ENCODE data around the gene NOTCH1. TPM values are rescaled to one million over a fixed set of nuclear protein-coding genes. Genes with fewer than 3 reads are reported as not detected.
A peak's percentile ranks its signal among the peaks of the same experiment; 100 is the strongest.

The NOTCH1 gene
- total and polyA plus RNA-seq, 2 of the 8 experiments (the other 6 are each of a cell fraction or from before 2014, with no cell fraction given) = 6.9 to 55.6 TPM

GRCh38 chr9:136589766-136590763 is 44.2 kb upstream of the NOTCH1 start:
- H2BK20ac ChIP-seq (ENCODE audit: low read length) = peak overlapping the region; percentile 90; the same call in 1 of the 2 replicates
- H3K4ac ChIP-seq (replicated peaks; ENCODE audit: insufficient read length, low read depth, low read length) = peak overlapping the region; percentile 93
- CTCF ChIA-PET (ENCODE audit: partially characterized antibody) = interaction anchor here (1.1 to 1.3 kb wide), 2 partner anchors 37 to 82 kb away, joined by 3 to 4 read pairs; no protein-coding TSS in a partner anchor
- H3K18ac ChIP-seq (ENCODE audit: extremely low read depth, low read length) = peak overlapping the region; percentile 19; the same call in 1 of the 2 replicates
- no peak overlapping the region for H2AFZ ChIP-seq (ENCODE audit: low read length)
- H4K91ac ChIP-seq (replicated peaks; ENCODE audit: insufficient read length, low read length) = peak overlapping the region; percentile 88
- FAIRE-seq = no peak
- H3K27me3 ChIP-seq (replicated peaks in 1 of 4; ENCODE audit: control insufficient read depth in 3 of 4, extremely low read depth in 1 of 4, insufficient read depth in 3 of 4, low read length in 3 of 4) = no peaks in the 10 kb centered on the region
- no peak overlapping the region for H3K4me3 ChIP-seq (ENCODE audit: extremely low read depth in 1 of 4, insufficient read depth in 2 of 4, low read depth in 3 of 4, low read length in 4 of 4)
- POLR2A ChIA-PET (ENCODE audit: partially characterized antibody) = interaction anchor here (0.7 to 3.3 kb wide), 2 partner anchors 17 to 22 kb away, joined by 3 to 28 read pairs; no protein-coding TSS in a partner anchor
- no peak overlapping the region for H3K27ac ChIP-seq (ENCODE audit: low read depth, low read length)
- peaks cover 3 to 44% (median 31%) of the 10 kb centered on the region in 4 experiments for H3K4me1 ChIP-seq (replicated peaks in 1 of 4; ENCODE audit: control insufficient read depth in 3 of 4, insufficient read depth in 4 of 4, low read length in 3 of 4)
- no peak for DNase-seq (ENCODE audit: low read depth in 1 of 2, low spot score in 2 of 2)
- WGBS, 2 experiments (ENCODE audit: extremely low coverage in 1 of 2, insufficient coverage in 1 of 2, insufficient read length in 1 of 2, insufficient replicate concordance in 2 of 2, low coverage in 1 of 2, low lambda C conversion rate in 2 of 2, missing lambda C conversion rate in 1 of 2) = 90% methylated on average over 26 of the region's 29 CpGs; no CpG with 5 or more reads in 1 of the 2 experiments
- no peak overlapping the region for H3K23ac ChIP-seq (ENCODE audit: insufficient read length)
- peak overlapping the region; percentile 30; the same call in 1 of the 2 replicates for H4K8ac ChIP-seq (ENCODE audit: extremely low read depth, insufficient read depth, low read length)
- H2BK5ac ChIP-seq (ENCODE audit: low read depth, low read length) = peak overlapping the region; percentile 97; the same call in 1 of the 2 replicates
- no peak overlapping the region for H3K9ac ChIP-seq (replicated peaks in 1 of 4; ENCODE audit: extremely low read depth in 1 of 4, low read depth in 3 of 4, low read length in 3 of 4)
- H4K5ac ChIP-seq (ENCODE audit: insufficient read length, low read depth, low read length) = no peak overlapping the region
- H3K79me1 ChIP-seq (ENCODE audit: low read depth, low read length) = no peaks in the 10 kb centered on the region
- no peaks in the 10 kb centered on the region for H3K79me2 ChIP-seq (ENCODE audit: control insufficient read depth in 1 of 2, insufficient read depth in 2 of 2, low read length in 2 of 2)
- no peaks in the 10 kb centered on the region for H3K36me3 ChIP-seq (ENCODE audit: control insufficient read depth in 2 of 4, insufficient read depth in 4 of 4, low read length in 3 of 4)
- peaks cover 0 to 3% of the 10 kb centered on the region in 2 experiments; a peak in 1 of 4 replicates for H3K9me3 ChIP-seq (ENCODE audit: insufficient read depth in 2 of 2, low read depth in 1 of 2, low read length in 1 of 2)
- H2AK5ac ChIP-seq (ENCODE audit: low read depth, low read length) = peak overlapping the region; percentile 84
- no peak overlapping the region for H3K14ac ChIP-seq (ENCODE audit: insufficient read length)
- H2BK12ac ChIP-seq (ENCODE audit: low read depth, low read length) = peak overlapping the region; percentile 92; the same call in 1 of the 2 replicates
- no peak overlapping the region for H2BK120ac ChIP-seq (replicated peaks; ENCODE audit: low read depth, low read length)
- peaks cover 0 to 2% of the 10 kb centered on the region in 2 experiments for H4K20me1 ChIP-seq (replicated peaks in 1 of 2; ENCODE audit: control insufficient read depth in 1 of 2, insufficient read depth in 2 of 2, low read length in 2 of 2)
- H3K23me2 ChIP-seq (ENCODE audit: low read depth, low read length) = peaks cover 10% of the 10 kb centered on the region
- H3K56ac ChIP-seq (replicated peaks; ENCODE audit: insufficient read length, low read depth, low read length) = no peak overlapping the region
- H3K4me2 ChIP-seq (ENCODE audit: insufficient read depth in 1 of 2, low read depth in 2 of 2, low read length in 2 of 2) = no peak overlapping the region
- H2BK15ac ChIP-seq (ENCODE audit: low read length) = peak overlapping the region; percentile 95
- no peak for TF ChIP-seq ATF2 (IDR thresholded peaks at IDR 0.05; ENCODE audit: low read length)
- TF ChIP-seq MAX (IDR thresholded peaks at IDR 0.05) = no peak
- no peak for TF ChIP-seq SIRT6 (IDR thresholded peaks at IDR 0.05; ENCODE audit: low read length)
- TF ChIP-seq HDAC2 (IDR thresholded peaks at IDR 0.05; ENCODE audit: borderline replicate concordance in 1 of 2, low read depth in 2 of 2, low read length in 2 of 2) = no peak
- no peak for TF ChIP-seq RFX5 (IDR thresholded peaks at IDR 0.05; ENCODE audit: borderline replicate concordance, low read depth, low read length)
